Caki2 (cell line): ENCODE measurements around the gene AP1M2. TPM values are rescaled to one million over a fixed set of nuclear protein-coding genes. Genes with fewer than 3 reads are reported as not detected.
"Not testable (repeated sequence)": the region's sequence is repeated elsewhere in the genome, so short reads cannot be mapped to it uniquely, and the experiment has no call there.

Source experiments
- DNase-seq: peaks from one replicate; pipeline ENCODE4 v3.0.0-alpha.2; 2015; ENCODE audit warnings: low read depth
- in situ Hi-C: cut with HindIII; loops from 2 replicates; pipeline ENCODE4 v1.10.0; 2016; ENCODE audit warnings: low sequenced_read_pairs, low pct_unique_long_range_greater_than_20kb, mixed read lengths
- total RNA-seq: library from RNA; depleted of rRNA; stranded (reverse); fragments of >200 nt; shearing (Covaris generic); gene quantifications from 2 replicates; pipeline ENCODE4 v1.2.3, GENCODE V29; 2014; ENCODE audit warnings: low replicate concordance

AP1M2 gene
- total RNA-seq, 1 experiment from 2014 or later = 48.7 TPM

GRCh38 chr19:10549733-10550132, 37.4 kb downstream of the AP1M2 start:
- in situ Hi-C loops = no loop called here

GRCh38 chr19:10548746-10549276, 38.3 kb downstream of the AP1M2 start:
- no peak for DNase-seq
- in situ Hi-C loops = no loop called here

More at GRCh38 chr19:10549733-10550132, 37.4 kb downstream of the AP1M2 start:
- DNase-seq = no peak

GRCh38 chr19:10546817-10547216, 40.3 kb downstream of the AP1M2 start:
- in situ Hi-C loops = no loop called here
- no peak for DNase-seq

- in situ Hi-C loops = no loop called here
- DNase-seq = no peak
Observed at GRCh38 chr19:10544753-10545251, 42.3 kb downstream of the AP1M2 start.

GRCh38 chr19:10544242-10544752, 42.8 kb downstream of the AP1M2 start:
- no peak for DNase-seq
- in situ Hi-C loops = no loop called here

- in situ Hi-C loops = no loop called here
- DNase-seq = peak; percentile 36
Observed at GRCh38 chr19:10543420-10544241, 43.5 kb downstream of the AP1M2 start, which contains the start of gene ATG4D. TSS of gene ATG4D (plus strand) at chr19:10543904. CDS start at chr19:10544091, 187 bp downstream.

GRCh38 chr19:10543059-10543419, 44.1 kb downstream of the AP1M2 start:
- in situ Hi-C loops = no loop called here
- DNase-seq = no peak

- DNase-seq, in situ Hi-C loops: not testable (repeated sequence)
Observed at GRCh38 chr19:10539016-10539415, 48.1 kb downstream of the AP1M2 start.

- in situ Hi-C loops = no loop called here
Observed at GRCh38 chr19:10538204-10538983, 48.7 kb downstream of the AP1M2 start.

GRCh38 chr19:10537668-10538067, 49.4 kb downstream of the AP1M2 start:
- in situ Hi-C loops = no loop called here

More at GRCh38 chr19:10538204-10538983, 48.7 kb downstream of the AP1M2 start:
- no peak for DNase-seq

GRCh38 chr19:10535613-10536012, 51.5 kb downstream of the AP1M2 start:
- no peak for DNase-seq
- in situ Hi-C loops = no loop called here

More at GRCh38 chr19:10537668-10538067, 49.4 kb downstream of the AP1M2 start:
- DNase-seq = no peak

GRCh38 chr19:10533646-10534386, 53.3 kb downstream of the AP1M2 start:
- in situ Hi-C loops = no loop called here

GRCh38 chr19:10532457-10532856, 54.7 kb downstream of the AP1M2 start:
- in situ Hi-C loops = no loop called here

More at GRCh38 chr19:10533646-10534386, 53.3 kb downstream of the AP1M2 start:
- DNase-seq = peak; percentile 75

GRCh38 chr19:10526887-10527286, 60.2 kb downstream of the AP1M2 start:
- in situ Hi-C loops = not testable (repeated sequence)

More at GRCh38 chr19:10532457-10532856, 54.7 kb downstream of the AP1M2 start:
- DNase-seq = no peak

GRCh38 chr19:10525636-10526035, 61.5 kb downstream of the AP1M2 start:
- DNase-seq = no peak
- in situ Hi-C loops = no loop called here

More at GRCh38 chr19:10526887-10527286, 60.2 kb downstream of the AP1M2 start:
- DNase-seq = not testable (repeated sequence)

GRCh38 chr19:10523135-10523636, 63.9 kb downstream of the AP1M2 start:
- DNase-seq = no peak
- in situ Hi-C loops = no loop called here
